ENCODE measurements around the gene LTC4S.

GRCh38 chr5:179779826-179780225 is 14.0 kb upstream of the LTC4S start:
- TF ChIP-seq REST (IDR thresholded peaks at IDR 0.05) (no peak), POLR2A (IDR thresholded peaks at IDR 0.05; ENCODE audit: low read length) (no peak), MAX (IDR thresholded peaks at IDR 0.05) (no peak), ZSCAN20 (CRISPR knock-in tag; IDR thresholded peaks at IDR 0.05) (no peak), CTCF (IDR thresholded peaks at IDR 0.05) (no peak)
